MM.1S (cell line): ENCODE measurements around the gene POMT2.

Experiments
- EZH2 ChIP-seq: fragments of 300-600 bp; sonication (generic); optimal IDR thresholded peaks from 2 replicates; pipeline ENCODE3; 2017; ENCODE audit warnings: low read depth, mild to moderate bottlenecking, antibody characterized with exemption, low read length, mixed read lengths
- EZH2phosphoT487 ChIP-seq: fragments of 300-600 bp; sonication (generic); IDR thresholded peaks from 2 replicates; pipeline ENCODE4 v1.6.1; 2018; ENCODE audit warnings: antibody characterized with exemption, low read length
- TF ChIP-seq, protein P1 (sequence below): fragments of 300-600 bp; sonication (generic); IDR thresholded peaks from 2 replicates; pipeline ENCODE4 v1.5.1; 2016; ENCODE audit warnings: antibody characterized with exemption, low read length, mixed read lengths

DNA sequence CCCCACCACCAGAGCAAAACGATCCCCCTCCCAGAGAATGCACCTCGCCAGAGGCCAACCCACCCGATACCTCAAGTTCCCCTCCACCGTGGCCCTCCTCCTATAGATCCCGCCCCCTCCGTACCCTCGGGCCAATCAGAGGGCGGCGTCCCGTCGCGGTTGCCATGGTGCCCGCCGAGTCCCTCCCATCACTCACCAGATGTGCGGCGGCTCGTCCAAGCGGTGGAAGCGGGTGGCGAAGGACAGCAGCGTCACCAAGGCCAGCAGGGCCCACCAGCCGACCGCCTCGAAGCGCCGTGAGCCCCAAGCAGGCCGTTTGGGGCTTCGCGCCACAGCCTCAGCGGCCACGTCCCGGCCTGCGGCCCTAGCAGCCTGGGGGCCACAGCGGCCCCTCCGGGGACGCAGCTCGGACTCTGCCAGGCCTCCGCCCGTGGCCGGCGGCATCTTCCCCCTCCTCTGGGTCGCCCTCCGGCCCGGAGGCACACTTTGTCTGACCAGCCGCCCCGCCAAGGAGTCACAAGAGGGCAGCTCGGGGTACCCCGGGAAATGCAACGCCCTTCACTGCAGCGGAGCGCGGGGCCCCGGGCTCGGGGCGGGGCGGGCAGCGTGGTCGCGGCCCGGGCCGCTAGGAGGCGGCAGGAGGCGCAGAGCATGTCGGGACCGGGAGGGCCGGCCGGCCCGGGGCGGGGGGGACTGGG is at the start of gene POMT2:
- TF ChIP-seq, protein P1, sequence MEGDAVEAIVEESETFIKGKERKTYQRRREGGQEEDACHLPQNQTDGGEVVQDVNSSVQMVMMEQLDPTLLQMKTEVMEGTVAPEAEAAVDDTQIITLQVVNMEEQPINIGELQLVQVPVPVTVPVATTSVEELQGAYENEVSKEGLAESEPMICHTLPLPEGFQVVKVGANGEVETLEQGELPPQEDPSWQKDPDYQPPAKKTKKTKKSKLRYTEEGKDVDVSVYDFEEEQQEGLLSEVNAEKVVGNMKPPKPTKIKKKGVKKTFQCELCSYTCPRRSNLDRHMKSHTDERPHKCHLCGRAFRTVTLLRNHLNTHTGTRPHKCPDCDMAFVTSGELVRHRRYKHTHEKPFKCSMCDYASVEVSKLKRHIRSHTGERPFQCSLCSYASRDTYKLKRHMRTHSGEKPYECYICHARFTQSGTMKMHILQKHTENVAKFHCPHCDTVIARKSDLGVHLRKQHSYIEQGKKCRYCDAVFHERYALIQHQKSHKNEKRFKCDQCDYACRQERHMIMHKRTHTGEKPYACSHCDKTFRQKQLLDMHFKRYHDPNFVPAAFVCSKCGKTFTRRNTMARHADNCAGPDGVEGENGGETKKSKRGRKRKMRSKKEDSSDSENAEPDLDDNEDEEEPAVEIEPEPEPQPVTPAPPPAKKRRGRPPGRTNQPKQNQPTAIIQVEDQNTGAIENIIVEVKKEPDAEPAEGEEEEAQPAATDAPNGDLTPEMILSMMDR = peak; percentile 7; the same call in 1 of the 2 replicates
- TF ChIP-seq EZH2phosphoT487 = no peak
- no peak for TF ChIP-seq EZH2
